Activated CD8-positive, alpha-beta memory T cell treated with anti-CD3 and anti-CD28 coated beads, Interleukin-2, amount 50 U/mL, for 4 hours (primary cell): Measurements from ENCODE around the gene PYM1.
A peak's percentile ranks its signal among the peaks of the same experiment; 100 is the strongest.

Experiments used
- DNase-seq: peaks from one replicate; pipeline ENCODE4 v3.0.0-alpha.2; 2020

PYM1 gene

DNA sequence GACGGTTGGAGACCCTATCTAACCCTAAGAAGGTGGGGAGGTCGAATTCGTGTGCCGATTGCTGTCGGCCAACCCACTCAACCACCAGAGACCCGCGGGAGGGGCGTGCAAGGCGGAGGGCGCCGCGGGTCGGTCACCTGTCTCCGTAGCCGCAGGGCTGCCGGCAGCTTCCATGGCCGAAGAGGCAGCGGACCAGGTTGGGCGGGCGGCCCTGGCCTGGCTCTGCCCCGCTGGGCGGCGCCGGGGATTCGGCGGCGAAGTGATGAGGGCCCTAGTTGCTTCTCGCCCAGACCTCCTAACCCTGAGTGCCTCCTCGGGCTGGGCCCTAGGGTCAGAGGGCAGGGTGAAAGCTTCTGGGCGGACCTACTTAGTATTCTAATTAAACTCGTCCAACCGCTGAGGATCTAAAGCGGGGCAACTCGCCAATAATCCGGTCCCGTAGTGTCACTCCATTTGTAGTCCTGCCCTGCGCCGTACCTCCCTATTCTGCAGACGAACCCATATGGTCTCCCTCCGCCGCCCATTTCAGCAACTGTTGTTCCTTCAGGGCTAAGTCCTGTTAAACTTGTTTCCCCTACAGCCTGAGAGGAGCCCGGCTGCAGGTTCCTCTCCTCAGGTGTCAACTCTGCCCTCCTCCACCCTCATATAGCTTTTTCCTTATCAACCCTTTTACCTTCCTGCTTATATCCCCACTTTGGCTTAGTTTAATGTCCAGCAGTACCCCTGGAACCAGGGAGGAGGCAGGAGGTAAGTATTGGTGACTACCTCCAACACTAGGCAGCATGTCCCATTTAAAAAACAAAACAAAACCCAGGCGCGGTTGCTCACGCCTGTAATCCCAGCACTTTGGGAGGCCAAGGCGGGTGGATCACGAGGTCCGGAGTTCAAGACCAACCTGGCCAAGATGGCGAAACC is at the start of gene PYM1:
Gene PYM1 (minus strand): TSS at position 307 of the 915 bp plus-strand sequence. CDS start 133 bp downstream, at position 174.
- DNase-seq: peak; percentile 51

DNA sequence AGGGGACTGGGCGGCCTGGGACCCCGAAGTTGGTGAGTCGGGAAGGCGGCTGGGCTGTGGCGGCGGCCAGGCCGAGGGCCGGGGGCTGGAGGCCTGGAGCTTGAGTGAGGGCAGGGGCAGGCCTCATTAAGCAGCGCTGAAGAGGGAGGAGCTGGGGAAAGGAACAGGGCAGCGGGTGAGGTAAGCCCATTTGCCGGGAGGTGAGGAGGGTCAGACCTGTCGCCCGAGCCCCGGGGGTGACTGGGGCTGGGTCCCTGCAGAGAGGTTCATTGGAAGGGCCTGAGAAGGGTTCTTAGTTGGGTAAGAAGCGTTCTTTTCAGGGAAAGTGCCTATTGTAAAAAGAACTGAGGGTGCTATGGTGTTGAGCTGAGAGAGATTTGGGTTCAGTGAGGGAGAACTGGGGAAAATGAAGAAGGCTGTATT is 46.6 kb upstream of the PYM1 start:
- no peak for DNase-seq

GRCh38 chr12:55973599-55974307 is 46.1 kb upstream of the PYM1 start, which contains the start of gene RAB5B:
TSS of gene RAB5B (plus strand) at chr12:55974078. CDS start at chr12:55986961, 12,883 bp downstream.
- DNase-seq: peak; percentile 94

- DNase-seq: no peak
These were observed 45.4 kb upstream of the PYM1 start for GRCh38 chr12:55972911-55973598.

GRCh38 chr12:55972456-55972855 is 44.8 kb upstream of the PYM1 start:
- DNase-seq: no peak

- DNase-seq: no peak
These were observed 44.3 kb upstream of the PYM1 start for GRCh38 chr12:55972042-55972441.

DNA sequence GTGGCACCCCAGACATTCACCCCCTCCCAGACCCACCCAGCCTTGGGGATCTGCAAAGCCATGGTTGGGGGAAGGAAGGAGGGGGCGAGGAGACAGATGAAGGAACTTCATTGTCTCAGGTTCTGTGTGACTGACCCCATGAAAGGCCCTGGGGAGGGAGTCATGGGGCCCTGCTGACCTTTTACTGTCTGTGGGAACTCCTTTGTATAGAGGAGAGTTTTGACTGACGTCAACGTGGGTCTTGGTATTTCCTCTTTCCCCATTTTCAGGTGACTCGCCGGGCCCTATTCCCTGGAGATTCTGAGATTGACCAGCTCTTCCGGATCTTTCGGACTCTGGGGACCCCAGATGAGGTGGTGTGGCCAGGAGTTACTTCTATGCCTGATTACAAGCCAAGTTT is 43.1 kb upstream of the PYM1 start:
- DNase-seq: no peak

- no peak for DNase-seq
These were observed 41.7 kb upstream of the PYM1 start for GRCh38 chr12:55969356-55969755.

GRCh38 chr12:55966408-55967281 is 39.0 kb upstream of the PYM1 start, which contains the start of gene CDK2:
TSS of gene CDK2 (plus strand) at chr12:55966830. CDS start at chr12:55967009, 179 bp downstream.
- peak; percentile 92 for DNase-seq

GRCh38 chr12:55965941-55966407 is 38.3 kb upstream of the PYM1 start, which contains the start of gene PMEL:
TSS of gene PMEL (minus strand) at chr12:55966042. CDS start at chr12:55966011, 31 bp downstream.
- no peak for DNase-seq

- DNase-seq: no peak
These were observed 37.5 kb upstream of the PYM1 start for GRCh38 chr12:55965240-55965639.

DNA sequence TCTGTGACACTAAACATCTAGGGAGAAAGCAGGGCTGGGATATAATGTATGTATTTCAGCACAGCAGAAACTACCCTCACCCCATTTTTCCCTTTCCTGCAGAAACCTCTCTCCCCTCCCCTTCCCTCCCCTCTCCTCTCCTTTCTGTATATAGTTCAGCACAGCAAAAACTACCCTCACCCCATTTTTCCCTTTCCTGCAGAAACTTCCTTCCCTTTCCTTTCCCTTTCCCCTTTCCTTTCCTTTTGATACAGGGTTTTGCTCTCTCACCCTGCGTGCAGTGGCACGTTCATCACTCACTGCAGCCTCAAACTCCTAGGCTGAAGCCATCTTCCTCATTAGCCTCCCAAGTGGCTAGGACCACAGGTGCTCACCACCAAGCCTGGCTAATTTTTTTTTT is 36.1 kb upstream of the PYM1 start:
- DNase-seq: no peak

DNA sequence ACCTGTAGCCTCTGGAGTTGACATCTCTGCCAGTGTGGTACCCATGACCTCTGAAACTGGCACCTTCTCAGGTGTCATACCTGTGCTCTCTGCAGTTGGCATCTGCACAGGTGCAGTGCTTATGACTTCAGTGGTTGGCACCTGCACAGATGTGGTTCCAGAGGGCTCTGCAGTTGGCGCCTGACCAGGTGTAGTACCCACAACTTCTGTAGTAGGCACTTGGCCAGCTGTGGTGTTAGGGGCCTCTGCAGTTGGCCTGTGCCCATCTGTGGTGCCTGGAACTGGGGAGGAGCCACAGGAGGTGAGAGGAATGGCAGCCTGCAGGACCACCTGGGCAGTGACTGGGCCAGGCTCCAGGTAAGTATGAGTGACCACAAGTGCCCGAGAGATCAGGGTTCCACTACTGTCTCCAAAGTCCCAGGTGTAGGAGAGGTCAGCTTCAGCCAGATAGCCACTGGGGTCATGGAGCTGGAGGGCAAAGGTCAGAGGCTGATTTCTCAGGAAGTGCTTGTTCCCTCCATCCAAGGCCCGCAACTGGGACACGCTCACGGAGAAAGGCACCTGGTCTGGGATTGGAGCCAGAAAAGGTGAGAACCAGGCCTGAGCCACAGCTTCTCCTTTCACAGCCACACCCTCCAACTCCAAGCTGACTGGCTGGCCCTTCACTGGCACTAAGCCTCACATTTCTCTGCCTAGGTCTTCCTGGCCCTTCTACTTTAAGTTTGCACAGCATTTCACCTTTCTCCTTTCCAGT is 29.6 kb upstream of the PYM1 start:
- DNase-seq: no peak

DNA sequence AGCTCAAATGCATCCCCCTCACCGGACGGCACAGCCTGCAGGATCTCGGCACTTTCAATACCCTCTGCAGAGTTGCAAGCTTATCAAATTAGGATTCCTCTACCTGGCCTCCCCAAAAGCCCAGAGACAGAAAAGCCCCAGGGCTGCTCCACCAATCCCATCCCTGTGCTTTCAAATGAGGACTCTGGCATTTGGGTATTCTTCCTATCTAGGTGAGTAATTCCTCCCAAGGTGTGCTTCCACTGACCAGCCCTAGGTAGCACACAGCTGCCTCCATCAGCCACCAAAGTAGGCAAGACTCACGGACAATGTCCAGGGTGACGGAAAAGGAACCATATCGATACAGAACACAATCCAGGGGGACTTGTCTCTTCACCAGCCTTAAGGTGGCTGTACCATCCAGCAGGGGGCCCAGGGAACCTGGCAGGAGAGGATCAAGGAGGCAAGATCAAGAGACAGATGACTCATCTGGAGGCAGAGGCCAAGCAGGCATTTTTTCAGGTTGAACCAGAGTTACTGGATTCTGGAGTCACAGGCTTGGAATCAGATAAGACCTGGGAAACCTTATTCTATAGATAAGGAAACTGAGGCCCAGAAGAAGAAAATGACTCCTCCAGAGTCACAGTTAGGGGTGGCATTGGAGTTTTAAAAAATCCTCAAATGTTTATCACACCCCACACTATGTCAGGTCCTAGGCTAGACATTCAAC is 28.3 kb upstream of the PYM1 start:
- DNase-seq: peak; percentile 49

GRCh38 chr12:55955344-55955743 is 27.6 kb upstream of the PYM1 start:
- DNase-seq: no peak

- DNase-seq: no peak
These were observed 18.9 kb upstream of the PYM1 start for GRCh38 chr12:55946553-55946952.

- DNase-seq: no peak
These were observed 15.0 kb upstream of the PYM1 start for GRCh38 chr12:55942577-55943136.

GRCh38 chr12:55942055-55942454 is 14.4 kb upstream of the PYM1 start:
- no peak for DNase-seq

DNA sequence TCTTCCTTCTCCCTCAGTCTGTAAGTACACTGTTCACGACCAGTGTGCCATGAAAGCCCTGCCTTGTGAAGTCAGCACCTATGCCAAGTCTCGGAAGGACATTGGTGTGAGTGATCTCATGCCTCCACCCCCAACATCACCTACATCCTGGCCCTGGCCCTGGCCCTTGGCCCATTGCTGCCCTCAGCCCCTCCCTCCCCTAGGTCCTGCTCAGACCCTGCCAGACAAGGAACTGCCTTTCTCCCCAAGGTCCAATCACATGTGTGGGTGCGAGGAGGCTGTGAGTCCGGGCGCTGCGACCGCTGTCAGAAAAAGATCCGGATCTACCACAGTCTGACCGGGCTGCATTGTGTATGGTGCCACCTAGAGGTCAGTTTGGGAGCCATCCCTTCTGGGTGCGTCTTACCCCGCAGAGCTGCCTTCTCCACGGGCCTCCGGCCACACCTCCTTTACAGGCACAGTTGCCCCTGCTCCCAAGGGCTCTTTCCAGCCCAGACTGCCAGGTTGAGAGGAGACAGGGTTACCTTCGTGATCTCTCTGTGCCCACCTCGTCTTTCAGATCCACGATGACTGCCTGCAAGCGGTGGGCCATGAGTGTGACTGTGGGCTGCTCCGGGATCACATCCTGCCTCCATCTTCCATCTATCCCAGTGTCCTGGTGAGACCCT is 12.5 kb upstream of the PYM1 start:
- DNase-seq: peak; percentile 84
